Neural crest cell (in vitro differentiated cells): ENCODE data around the gene GPATCH2L. TPM values are rescaled to one million over a fixed set of nuclear protein-coding genes. Genes with fewer than 3 reads are reported as not detected.

Experiments used
- DNase-seq: peaks from one replicate; pipeline ENCODE4 v3.0.0; 2021; ENCODE audit warnings: low read depth, mixed read lengths, low spot score
- H3K27ac Mint-ChIP-seq: one replicate; pipeline ENCODE4 v1.8.0; 2021; ENCODE audit warnings: mild to moderate bottlenecking, mixed read lengths; ENCODE audit not compliant: unreplicated experiment
- H3K27me3 Mint-ChIP-seq: 2 replicates; pipeline ENCODE4 v1.8.0; 2021; ENCODE audit warnings: low read depth, mild to moderate bottlenecking, mixed read lengths
- H3K36me3 Mint-ChIP-seq: 2 replicates; pipeline ENCODE4 v1.8.0; 2021; ENCODE audit warnings: low read depth, mild to moderate bottlenecking, mixed read lengths
- H3K4me1 Mint-ChIP-seq: 2 replicates; pipeline ENCODE4 v1.8.0; 2021; ENCODE audit warnings: mixed read lengths
- H3K4me3 Mint-ChIP-seq: one replicate; pipeline ENCODE4 v1.8.0; 2021; ENCODE audit warnings: mild to moderate bottlenecking, mixed read lengths
- H3K9me3 Mint-ChIP-seq: 2 replicates; pipeline ENCODE4 v1.8.0; 2021; ENCODE audit warnings: mixed read lengths
- total RNA-seq: library from RNA; stranded (reverse); gene quantifications from 2 replicates; pipeline ENCODE4 v1.2.1, GENCODE V29; 2021
- TF ChIP-seq, protein P1 (sequence below): fragments of 200-600 bp; sonication (generic); conservative IDR thresholded peaks from 2 replicates; pipeline ENCODE4 v1.5.0; 2021; ENCODE audit warnings: antibody characterized with exemption, mild to moderate bottlenecking

GPATCH2L gene
- total RNA-seq, 1 donor from 2014 or later: 73.1 TPM

DNA sequence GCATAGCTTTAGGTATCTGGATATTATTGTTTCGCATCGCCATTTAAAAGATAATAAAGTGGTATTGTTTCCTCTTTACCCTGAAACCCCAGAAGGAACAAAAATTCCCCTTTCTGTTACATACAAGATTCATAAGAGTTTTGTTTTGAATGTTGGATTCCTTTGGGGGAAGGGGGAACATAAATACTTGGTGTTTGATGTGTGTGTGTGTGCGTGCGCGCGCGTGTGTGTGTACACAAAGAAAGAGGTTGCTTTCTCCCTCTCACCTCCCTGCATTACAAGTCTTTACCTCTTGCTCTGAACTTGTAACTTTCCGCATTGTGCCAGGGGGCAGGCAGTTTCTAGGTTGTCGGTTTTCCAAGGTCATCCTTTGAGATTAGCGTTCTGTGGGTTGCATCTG, 76.4 kb downstream of the GPATCH2L start:
- peaks cover 7% of the 10 kb centered on the region for H3K36me3 Mint-ChIP-seq
- peaks cover 8% of the 10 kb centered on the region for H3K9me3 Mint-ChIP-seq
- TF ChIP-seq, protein P1, sequence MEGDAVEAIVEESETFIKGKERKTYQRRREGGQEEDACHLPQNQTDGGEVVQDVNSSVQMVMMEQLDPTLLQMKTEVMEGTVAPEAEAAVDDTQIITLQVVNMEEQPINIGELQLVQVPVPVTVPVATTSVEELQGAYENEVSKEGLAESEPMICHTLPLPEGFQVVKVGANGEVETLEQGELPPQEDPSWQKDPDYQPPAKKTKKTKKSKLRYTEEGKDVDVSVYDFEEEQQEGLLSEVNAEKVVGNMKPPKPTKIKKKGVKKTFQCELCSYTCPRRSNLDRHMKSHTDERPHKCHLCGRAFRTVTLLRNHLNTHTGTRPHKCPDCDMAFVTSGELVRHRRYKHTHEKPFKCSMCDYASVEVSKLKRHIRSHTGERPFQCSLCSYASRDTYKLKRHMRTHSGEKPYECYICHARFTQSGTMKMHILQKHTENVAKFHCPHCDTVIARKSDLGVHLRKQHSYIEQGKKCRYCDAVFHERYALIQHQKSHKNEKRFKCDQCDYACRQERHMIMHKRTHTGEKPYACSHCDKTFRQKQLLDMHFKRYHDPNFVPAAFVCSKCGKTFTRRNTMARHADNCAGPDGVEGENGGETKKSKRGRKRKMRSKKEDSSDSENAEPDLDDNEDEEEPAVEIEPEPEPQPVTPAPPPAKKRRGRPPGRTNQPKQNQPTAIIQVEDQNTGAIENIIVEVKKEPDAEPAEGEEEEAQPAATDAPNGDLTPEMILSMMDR: no peak
- no peak for DNase-seq
- H3K4me3 Mint-ChIP-seq: no peak overlapping the region
- H3K4me1 Mint-ChIP-seq: no peaks in the 10 kb centered on the region
- H3K27me3 Mint-ChIP-seq: no peaks in the 10 kb centered on the region
- H3K27ac Mint-ChIP-seq: no peak overlapping the region

DNA sequence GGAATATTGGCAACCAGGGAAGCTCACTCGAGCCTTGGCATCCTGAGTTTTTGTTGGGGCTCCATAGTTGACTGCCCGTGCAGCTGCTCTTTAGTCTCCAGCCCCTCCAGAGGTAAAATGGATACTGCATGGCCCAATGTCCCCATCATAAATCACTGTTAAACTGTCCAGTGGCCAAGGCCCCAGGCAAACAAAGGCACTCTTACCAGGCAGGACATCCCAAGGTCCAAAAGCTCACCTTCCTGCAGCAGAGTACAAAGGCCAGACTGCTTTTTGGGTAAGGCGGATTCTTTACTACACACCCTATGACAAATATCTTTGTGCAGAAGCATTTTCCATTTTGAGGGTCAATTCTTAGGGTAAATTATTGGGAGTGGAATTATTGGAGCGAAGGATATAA, 81.1 kb downstream of the GPATCH2L start:
- TF ChIP-seq, protein P1: no peak
- DNase-seq: no peak
- Mint-ChIP-seq H3K27ac (no peak overlapping the region), H3K9me3 (no peaks in the 10 kb centered on the region), H3K4me3 (no peak overlapping the region), H3K4me1 (peaks cover 14% of the 10 kb centered on the region), H3K27me3 (no peaks in the 10 kb centered on the region), H3K36me3 (peaks cover 14% of the 10 kb centered on the region)

DNA sequence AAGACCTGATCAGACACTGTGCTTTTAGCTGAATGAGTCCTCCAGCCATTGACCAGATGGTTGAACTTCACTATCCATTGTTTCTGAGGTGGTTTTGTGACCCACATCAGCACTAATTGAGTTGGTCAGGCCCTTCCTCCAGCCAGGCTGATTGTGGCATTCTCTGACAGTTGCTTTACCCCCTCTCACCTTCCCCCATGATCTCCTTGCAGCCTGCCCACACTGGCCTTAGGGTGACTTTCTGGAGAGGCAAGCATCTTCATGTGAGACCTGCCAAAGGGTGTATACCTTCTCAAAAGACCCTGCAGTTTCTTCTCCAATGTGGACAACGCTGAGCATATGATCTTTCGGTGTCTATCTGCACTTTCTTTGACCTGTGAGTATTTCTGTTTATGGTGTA, 83.9 kb downstream of the GPATCH2L start:
- no peak overlapping the region for H3K4me3 Mint-ChIP-seq
- peaks cover 22% of the 10 kb centered on the region for H3K4me1 Mint-ChIP-seq
- H3K9me3 Mint-ChIP-seq: peaks cover 4% of the 10 kb centered on the region
- TF ChIP-seq, protein P1: no peak
- no peaks in the 10 kb centered on the region for H3K27me3 Mint-ChIP-seq
- H3K27ac Mint-ChIP-seq: no peak overlapping the region
- peaks cover 22% of the 10 kb centered on the region for H3K36me3 Mint-ChIP-seq
- no peak for DNase-seq

DNA sequence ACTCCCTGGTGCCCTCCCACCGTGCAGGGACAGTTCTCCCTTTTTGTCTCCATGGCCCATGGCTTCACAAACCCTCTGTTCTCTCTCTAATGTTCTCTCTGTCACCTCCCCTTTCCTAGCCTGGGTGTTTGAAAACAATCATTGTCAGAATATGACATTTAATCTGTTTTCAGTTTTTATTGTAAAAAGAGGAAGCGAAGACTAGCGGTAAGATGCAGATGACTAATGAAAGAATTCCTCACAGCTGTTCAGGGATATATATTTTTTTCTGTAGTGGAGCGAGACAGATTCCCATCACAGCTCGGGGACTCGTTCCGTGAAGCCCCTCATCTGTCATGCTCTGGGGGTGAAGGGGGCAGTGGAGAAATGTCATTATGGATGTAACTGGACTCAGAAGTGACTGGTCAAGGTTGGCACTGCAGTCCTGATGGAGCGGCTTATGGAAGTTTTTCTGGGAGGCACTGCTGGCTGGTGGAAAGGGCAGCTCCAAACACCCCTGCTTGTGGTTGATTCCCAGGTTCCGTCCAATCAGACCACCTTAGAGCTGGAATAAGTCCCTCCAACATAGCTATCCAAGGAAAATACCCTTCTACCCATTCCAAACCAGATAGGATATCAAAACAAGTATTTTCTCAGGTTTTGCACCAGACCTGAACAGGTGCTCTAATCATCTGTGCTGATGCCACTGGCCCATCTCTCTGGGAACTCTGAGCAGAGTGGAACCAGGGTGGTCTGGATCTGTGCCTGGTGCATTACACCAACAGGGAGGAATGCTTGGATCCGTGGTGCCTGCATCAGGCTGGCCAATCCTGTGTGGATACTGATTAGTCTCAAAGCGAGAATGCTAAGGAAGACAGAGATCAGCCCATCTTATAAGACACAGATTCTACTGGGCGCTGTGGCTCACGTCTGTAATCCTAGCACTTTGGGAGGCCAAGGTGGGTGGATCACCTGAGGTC, 84.7 kb downstream of the GPATCH2L start:
- Mint-ChIP-seq H3K4me3 (no peak overlapping the region), H3K27me3 (no peaks in the 10 kb centered on the region), H3K9me3 (peaks cover 5% of the 10 kb centered on the region), H3K36me3 (peaks cover 24% of the 10 kb centered on the region), H3K4me1 (peaks cover 22% of the 10 kb centered on the region), H3K27ac (peak overlapping the region; percentile 19)
- no peak for DNase-seq
- TF ChIP-seq, protein P1: no peak

DNA sequence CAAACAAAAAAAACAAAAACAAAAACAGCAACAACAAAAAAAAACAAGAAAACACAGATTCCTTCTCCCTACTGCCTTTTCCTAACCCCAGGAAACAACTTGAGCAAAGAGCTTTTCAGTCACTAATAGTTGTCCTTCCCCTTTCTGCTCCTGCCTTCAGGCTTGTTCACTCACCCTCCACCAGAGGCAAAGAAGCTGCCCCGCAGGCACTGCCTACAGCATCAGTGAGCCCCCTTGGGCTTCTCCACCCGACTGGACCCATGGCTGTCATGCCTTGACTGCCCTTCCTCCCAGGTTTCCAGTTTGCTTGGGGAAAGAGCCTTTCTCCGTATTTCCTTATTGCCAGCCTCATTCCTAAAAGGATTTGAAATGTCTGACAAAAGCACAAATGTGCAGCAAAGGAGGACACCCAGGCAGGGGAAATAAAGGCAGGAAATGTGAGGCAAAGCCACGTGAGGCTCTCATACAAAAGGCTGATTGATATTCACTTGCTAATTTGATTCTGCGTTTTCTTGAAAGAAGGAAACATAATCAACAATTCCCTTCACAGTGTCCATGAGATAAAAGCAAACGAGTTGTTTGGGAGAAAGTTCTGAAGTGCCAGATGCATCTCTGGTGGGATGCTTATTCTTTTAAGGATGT, 85.7 kb downstream of the GPATCH2L start:
- Mint-ChIP-seq H3K36me3 (peaks cover 31% of the 10 kb centered on the region), H3K4me1 (peaks cover 22% of the 10 kb centered on the region), H3K9me3 (peaks cover 13% of the 10 kb centered on the region), H3K27ac (peak overlapping the region; percentile 79), H3K4me3 (no peak overlapping the region), H3K27me3 (no peaks in the 10 kb centered on the region)
- TF ChIP-seq, protein P1: no peak
- peak; percentile 8 for DNase-seq
